Panc1 (cell line): Measurements from ENCODE around the gene TMPRSS3.

Experiments used
- POLR2AphosphoS5 ChIP-seq: IDR thresholded peaks from 2 replicates; pipeline ENCODE4 v1.6.1; 2012; ENCODE audit warnings: mild to moderate bottlenecking, low read depth, low read length, moderate library complexity
- SIN3A ChIP-seq: IDR thresholded peaks from 2 replicates; pipeline ENCODE4 v1.6.1; 2012; ENCODE audit warnings: low read depth, mild to moderate bottlenecking, low read length, moderate library complexity, borderline replicate concordance; ENCODE audit not compliant: insufficient read depth
- TCF7L2 ChIP-seq: IDR thresholded peaks from 2 replicates; pipeline ENCODE4 v1.6.1; 2011; ENCODE audit warnings: mild to moderate bottlenecking, low read depth, low read length, inconsistent platforms
- TF ChIP-seq, protein P1 (sequence below): fragments of 450-650 bp; IDR thresholded peaks from 2 replicates; pipeline ENCODE4 v1.5.1; 2017; ENCODE audit warnings: mild to moderate bottlenecking
- TF ChIP-seq, protein P2 (sequence below), 2 experiments: IDR thresholded peaks; 2 replicates each; pipeline ENCODE4 v1.6.1; 2011 to 2012; ENCODE audit warnings: low read depth in 2 of 2, control low read depth in 1 of 2, low read length in 1 of 2, mild to moderate bottlenecking in 1 of 2, moderate library complexity in 1 of 2; ENCODE audit not compliant: insufficient read depth in 1 of 2

DNA sequence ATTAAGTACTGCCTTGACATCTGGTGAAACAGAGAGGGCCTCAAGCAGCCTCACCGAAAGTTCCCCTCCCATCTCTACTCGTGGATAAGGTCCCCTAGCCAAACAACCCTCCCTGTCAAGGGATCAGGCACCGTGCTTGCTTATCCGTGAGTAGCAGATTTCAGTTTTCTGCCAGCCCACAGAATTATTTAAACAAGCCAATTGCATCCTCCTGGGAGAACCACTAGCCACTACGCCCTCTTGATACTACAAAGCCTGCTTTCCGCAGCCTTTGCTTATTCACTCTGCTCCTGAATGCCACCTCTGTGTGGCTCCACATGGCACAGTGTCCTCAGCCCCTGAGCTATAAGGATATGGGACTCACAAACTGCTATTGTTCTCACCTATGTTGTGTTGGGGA is 39.2 kb downstream of the TMPRSS3 start:
- TF ChIP-seq, protein P1, sequence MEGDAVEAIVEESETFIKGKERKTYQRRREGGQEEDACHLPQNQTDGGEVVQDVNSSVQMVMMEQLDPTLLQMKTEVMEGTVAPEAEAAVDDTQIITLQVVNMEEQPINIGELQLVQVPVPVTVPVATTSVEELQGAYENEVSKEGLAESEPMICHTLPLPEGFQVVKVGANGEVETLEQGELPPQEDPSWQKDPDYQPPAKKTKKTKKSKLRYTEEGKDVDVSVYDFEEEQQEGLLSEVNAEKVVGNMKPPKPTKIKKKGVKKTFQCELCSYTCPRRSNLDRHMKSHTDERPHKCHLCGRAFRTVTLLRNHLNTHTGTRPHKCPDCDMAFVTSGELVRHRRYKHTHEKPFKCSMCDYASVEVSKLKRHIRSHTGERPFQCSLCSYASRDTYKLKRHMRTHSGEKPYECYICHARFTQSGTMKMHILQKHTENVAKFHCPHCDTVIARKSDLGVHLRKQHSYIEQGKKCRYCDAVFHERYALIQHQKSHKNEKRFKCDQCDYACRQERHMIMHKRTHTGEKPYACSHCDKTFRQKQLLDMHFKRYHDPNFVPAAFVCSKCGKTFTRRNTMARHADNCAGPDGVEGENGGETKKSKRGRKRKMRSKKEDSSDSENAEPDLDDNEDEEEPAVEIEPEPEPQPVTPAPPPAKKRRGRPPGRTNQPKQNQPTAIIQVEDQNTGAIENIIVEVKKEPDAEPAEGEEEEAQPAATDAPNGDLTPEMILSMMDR: no peak
- TF ChIP-seq SIN3A (no peak), POLR2AphosphoS5 (no peak), TCF7L2 (no peak)
- TF ChIP-seq, protein P2, sequence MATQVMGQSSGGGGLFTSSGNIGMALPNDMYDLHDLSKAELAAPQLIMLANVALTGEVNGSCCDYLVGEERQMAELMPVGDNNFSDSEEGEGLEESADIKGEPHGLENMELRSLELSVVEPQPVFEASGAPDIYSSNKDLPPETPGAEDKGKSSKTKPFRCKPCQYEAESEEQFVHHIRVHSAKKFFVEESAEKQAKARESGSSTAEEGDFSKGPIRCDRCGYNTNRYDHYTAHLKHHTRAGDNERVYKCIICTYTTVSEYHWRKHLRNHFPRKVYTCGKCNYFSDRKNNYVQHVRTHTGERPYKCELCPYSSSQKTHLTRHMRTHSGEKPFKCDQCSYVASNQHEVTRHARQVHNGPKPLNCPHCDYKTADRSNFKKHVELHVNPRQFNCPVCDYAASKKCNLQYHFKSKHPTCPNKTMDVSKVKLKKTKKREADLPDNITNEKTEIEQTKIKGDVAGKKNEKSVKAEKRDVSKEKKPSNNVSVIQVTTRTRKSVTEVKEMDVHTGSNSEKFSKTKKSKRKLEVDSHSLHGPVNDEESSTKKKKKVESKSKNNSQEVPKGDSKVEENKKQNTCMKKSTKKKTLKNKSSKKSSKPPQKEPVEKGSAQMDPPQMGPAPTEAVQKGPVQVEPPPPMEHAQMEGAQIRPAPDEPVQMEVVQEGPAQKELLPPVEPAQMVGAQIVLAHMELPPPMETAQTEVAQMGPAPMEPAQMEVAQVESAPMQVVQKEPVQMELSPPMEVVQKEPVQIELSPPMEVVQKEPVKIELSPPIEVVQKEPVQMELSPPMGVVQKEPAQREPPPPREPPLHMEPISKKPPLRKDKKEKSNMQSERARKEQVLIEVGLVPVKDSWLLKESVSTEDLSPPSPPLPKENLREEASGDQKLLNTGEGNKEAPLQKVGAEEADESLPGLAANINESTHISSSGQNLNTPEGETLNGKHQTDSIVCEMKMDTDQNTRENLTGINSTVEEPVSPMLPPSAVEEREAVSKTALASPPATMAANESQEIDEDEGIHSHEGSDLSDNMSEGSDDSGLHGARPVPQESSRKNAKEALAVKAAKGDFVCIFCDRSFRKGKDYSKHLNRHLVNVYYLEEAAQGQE (IDR thresholded peaks at IDR 0.05; ENCODE audit: insufficient read depth in 1 of 2, low read depth in 2 of 2, low read length in 1 of 2): no peak
